DMS79 treated with DMSO at 0.1 percent for 48 hours (cell line): ENCODE measurements around the gene SH3GL2.
A peak's percentile ranks its signal among the peaks of the same experiment; 100 is the strongest.

Experiments
- DNase-seq: peaks from one replicate; lab custom pipeline; 2025; lab: John Stamatoyannopoulos, UW

SH3GL2 gene

DNA sequence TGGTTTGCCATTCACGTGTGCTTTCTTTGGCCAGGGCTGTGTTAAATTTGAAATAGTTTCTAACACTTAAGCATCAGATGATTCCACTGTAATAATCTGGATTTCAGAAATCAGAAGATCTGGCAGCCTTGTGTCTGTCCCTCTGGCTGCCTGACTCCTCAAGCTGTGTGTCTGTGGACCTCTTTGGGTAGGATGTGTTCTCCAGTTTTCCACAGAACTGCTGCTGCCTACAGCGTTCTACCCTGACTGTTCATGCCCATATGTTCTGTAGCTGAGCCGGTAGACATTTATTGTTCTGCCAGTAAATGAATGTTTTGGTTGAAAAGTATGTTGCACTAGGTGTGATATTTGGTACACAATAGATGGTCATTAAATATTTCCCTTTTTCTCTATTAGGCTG lies 81.3 kb downstream of the SH3GL2 start:
- DNase-seq, result no peak

DNA sequence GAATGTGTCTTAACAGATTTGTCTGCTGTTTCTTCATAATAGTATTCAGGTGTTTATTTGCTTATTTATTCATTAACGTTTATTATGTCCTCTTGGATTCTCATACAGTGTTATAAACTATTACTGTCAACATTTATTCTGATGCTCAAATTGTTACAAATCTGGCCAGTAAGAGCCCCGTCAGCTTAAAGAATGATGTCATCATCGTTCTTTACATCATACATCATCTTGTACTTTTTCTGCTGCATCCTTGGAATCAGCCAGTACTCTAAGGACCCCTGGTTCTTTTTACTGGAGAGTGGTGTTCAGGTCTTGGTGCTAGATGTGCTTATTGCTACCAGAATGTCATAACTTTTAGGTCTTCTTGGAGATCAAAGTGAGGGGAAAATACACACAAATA lies 86.6 kb downstream of the SH3GL2 start:
- no peak for DNase-seq

DNA sequence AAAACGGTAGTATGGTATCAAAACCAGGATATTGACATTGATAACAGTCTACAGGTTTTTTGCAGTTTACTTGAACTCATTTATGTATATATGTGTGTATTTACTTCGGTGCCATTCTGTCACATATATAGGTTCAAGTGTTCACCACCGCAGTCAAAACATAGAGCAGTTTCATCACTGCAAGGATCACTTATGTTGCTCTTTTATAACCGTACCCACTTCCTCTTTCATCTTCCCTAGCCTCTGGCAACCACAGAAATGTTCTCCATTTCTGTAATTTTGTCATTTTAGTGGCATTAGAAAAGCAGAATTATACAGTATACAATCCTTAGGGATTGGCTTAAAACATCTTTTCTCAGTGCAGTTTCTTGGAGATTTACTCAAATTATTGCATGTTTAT lies 90.3 kb downstream of the SH3GL2 start:
- DNase-seq, result no peak

DNA sequence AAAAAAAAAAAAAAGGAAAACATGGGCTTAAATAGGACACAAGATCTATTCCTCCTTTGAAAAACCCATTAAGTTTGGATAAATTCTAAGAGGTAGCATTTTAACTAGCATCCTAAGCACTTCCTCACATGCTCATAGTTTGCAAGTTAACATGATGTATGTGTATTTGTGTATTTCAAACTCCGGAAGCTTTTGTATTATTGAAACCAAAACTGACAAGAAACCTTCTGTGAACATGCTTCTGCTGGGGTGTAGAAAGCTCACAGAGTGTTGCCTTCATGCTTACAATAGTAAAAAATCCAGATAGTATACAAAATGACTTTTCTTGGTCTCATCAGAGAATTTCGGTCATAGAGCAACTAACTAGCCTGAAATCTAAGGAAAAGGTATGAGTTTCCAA lies 103.8 kb downstream of the SH3GL2 start:
- DNase-seq, result no peak

DNA sequence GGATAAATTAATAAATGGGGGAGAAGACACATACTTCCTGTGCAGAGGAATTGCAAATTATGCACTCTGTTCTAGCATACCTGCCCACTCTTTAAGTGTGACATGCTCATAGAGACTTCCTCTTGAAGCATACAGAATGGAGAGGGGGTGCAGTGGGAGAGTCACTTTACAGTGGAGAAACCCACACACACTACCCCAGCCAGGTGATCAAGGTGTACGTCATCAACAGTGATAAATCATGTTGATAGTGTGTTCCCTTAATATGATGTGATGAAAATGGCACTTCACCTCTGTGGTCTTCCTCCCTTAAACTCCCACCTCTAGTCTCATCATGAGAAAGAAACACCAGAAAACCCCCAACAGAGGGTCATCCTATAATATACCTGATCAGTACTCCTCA lies 110.0 kb downstream of the SH3GL2 start:
- DNase-seq, result no peak

DNA sequence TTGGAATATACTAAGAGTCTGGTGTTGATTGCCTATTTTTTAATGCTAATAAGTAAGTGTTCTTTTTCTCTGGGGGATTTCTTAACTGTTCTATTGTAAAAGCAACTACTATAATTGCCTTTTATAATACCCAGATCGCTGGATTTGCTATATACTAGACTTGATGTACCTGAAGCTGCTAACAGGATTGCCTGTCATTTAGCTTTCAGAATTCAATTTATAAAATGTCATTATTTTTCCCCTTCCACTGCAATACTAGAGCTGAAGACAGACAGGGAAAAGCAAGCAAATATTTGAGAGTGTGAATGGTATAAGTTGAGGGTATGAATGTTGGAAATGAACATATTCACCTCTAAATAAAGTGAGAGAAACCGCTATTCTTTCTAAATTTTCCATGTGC lies 115.5 kb downstream of the SH3GL2 start:
- DNase-seq, result no peak

DNA sequence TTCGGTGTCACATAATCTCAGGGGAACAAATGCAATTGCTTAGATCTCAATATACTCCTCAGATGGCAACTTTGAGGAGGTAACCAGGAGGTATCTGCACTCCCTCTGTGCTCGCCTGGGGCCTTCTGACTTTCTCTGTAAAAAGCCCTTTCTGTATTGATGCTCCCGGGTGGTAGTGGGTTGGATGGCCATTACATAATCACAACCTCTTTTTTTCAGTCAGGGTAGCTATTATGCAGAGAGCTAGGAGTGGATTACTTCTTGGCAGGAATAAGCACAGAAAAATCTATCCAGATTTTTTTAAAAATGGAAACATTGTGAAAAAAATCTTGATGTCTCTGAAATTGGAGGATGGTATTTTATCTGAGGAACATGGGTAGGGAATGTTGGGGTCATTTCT lies 116.6 kb downstream of the SH3GL2 start:
- DNase-seq, result no peak

DNA sequence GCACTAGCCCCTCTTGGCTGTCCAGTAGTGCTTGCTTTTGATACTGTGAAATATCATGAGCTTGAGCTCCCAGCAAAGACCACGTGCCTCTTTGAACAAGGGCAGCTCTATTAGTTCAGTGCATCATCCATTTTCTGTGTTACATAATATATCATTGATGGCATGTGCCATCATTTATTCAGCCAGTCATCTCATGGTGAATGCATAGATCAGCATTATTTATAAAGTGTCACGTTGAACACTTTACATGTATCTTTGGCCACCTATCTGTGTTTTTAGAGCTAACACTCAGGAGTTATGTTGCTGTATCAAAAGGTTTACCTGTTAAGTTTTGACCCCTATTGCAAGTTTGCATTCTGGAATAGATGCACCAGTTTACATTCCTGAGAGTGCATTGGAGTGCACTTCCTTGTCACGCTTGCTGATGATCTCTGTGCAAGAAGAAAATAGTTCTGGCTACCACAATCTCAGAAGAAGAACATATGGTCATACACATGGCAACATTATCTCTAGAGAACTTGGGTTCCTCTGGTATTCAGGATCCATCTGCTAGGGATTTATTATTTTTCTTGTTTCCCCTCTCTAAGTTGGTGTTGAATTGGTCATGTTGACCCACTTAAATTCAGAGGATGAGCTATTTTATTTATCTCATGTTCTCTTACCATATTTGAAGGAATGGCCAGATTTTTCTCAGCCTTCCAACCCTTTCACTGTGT lies 120.9 kb downstream of the SH3GL2 start:
- DNase-seq, result no peak

DNA sequence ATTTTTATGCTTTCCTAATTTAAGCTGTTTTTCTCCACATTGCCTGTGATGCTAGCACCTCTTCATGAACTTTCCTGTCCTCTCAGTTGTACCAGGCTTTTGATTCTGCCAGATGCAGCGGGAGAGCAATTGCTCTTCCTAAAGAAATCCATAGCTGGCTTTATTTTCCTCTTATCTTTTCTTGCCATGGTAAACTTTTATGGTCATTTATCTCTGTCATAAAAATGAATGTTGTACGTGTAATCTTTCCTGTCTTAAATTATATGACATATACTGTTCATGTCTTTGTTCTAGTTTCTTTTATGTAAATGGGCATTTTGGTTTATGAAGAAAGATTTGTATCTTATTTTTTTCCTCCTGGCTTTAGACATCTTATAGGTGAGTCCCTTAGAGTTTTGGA lies 127.5 kb downstream of the SH3GL2 start:
- DNase-seq, result no peak

DNA sequence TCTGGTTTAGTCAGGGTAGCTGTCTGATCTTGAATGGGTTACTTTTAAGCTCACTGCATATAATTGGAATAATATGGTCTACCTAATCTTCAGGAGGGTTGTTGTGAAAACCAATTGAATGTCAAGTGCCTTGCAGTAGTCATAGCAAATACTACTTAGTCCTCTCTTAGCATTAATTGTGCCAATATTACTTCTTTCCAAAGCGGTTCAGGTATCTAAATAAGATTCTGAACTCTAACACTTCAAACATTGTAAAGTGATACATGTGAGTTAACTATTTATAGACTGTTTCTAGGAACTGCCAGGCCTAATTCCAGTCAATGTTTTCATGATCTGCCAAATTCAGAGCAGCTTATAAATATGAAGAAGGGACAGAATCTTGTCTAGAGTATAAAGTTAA lies 140.2 kb downstream of the SH3GL2 start:
- peak; percentile 85 for DNase-seq

DNA sequence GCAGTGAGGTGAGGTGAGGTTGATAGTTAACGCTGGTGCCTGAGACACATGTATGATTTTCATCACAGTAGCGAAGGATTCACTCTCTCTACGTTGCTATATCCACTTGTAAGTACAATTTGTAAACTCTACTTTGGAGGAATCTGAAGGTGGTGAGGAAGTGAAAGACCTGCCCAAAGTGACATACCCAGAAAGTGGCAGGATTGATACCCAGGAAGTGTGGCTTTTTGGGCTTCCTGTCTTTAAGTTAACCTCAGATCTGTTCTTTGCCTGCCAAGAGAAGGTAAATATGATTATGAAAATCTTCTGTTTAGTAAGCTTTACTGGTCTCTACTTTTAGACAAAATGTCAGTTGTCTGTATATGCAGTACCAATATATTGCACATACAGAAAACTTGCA lies 143.1 kb downstream of the SH3GL2 start:
- no peak for DNase-seq

DNA sequence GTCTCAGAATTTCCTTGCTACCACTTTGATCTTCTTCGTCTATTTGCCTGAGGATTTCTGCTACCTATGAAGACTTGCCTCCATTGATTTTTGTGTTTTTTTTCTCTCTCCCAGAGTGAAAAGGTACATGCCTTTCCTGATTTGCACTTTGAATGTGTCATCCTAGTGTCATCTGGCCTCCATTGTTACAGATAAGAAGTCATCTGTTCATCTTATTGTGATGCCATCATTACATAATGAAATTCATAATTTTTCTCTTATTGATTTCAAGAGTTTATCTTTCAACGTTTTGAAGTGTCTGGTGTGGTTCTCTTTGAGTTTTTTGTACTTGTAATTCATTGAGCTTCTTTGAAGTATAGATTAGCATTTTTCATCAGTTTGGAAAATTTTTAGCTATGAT lies 144.8 kb downstream of the SH3GL2 start:
- DNase-seq, result no peak

DNA sequence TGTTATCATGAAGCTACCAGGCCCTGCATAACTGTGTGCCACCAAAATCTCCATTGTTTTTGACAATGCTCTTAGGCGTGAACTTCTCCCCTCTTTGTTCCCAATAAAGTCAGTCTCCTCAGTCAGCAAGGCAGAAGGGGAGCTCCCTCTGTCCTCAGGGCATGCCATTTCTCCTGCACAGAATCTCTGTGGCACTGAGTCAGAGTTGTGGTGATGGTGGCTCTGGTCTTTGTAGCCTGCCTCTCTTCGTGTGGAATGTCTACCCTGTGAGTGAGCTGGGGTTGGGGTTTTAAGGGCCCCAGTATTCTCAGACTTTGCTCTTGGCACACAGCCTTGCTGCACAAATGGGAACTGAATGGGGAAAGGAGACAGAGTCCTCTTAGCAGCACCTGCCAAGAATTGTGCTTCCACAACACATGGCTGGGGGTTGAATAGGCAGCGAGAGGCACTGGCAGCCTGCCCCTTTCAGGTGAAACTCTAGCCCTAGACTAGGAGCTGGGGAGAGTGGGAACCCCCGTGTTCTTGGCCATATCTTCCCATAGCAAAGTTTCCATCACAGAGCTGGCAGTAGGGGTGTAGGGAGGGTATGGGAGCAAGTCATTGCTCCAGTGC lies 146.6 kb downstream of the SH3GL2 start:
- no peak for DNase-seq

DNA sequence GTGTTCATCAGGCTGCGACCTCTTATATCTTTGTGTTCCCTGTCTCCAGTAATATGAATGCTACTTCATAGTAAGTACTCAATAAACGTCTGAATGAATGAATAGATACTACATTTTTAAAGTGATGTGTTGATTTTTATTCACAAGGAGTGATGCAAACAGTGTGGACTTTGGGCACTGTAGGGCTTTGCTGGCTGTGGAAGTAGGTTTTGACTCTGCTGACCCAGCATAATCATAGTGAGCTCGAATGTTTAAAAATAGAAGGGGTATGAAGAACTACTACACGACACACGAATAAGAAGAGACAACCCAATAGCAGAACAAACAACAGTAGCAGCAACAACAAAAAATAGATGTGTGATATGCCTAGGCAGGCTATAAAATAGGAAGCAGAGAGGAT lies 147.4 kb downstream of the SH3GL2 start:
- DNase-seq, result no peak

DNA sequence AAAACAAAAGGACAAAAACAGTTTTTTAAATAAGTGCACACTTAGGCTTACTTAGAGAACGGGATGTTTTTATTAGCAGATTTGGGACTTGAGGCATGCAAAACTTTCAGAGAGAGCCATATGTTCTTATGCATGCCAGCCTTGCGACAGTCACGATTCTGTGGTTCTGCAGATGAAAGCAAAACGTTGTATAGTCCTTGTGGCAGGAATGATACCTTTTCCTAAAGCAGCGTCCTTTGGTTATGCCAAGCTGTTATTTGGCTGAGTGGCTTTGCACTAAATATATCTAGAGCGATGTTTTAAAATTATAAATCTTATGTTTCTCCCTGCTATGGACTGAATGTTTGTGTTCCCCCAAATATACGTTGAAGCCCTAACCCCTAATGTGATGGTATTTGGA lies 152.0 kb downstream of the SH3GL2 start:
- DNase-seq, result no peak

DNA sequence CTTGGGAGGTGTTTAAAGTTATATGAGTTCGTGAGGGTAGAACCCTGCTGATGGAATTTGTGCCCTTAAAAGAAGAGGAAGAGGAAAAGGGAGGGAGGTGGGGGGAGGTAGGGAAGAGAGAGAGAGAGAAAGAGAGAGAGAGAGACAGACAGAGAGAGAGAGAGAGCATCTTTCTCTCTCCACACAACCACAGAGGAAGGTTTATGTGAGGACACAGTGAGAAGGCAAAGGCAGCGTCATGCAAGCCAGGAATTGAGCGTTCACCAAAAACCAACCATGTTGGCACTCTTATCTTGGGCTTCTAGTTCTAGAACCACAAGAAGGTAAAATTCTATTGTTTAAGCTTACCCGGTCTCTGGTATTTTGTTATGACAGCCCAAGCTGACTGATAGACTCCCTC lies 152.4 kb downstream of the SH3GL2 start:
- DNase-seq, result no peak

DNA sequence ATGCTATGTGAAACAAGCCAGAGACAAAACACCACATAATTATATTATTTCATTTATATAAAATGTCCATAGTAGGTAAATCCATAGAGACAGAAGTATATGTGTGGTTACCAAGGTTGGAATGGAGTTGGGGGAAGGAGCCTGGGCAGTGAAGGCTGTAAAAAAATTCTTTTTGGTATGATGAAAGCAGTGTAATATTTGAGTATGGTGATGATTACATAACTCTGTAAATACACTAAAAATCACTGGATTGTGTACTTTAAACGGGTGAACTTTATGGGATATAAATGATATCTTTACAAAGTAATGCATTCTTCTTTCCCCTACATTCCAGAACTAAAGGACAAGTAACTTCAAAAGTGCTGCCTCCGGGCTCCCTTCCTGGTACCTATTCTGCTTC lies 155.8 kb downstream of the SH3GL2 start:
- DNase-seq, result no peak

DNA sequence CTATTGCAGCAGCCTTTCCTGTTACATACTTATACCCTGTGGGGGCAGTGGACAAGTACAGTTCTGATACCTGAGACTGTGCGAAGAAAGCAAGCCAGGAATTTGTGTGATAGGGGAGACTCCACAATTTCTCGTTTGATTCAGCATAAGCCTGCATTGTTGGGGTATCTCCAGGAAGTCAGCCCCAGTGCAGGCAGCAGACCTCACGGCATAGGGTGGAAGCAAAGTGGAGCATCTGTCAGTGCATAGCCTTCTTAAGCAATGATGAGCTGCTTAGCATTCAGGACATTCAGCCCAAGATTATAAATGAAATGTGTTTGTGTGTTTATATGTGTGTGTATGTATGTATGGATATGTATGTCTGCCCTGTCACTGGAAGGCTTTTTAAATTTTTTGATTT lies 157.0 kb downstream of the SH3GL2 start:
- DNase-seq, result no peak

DNA sequence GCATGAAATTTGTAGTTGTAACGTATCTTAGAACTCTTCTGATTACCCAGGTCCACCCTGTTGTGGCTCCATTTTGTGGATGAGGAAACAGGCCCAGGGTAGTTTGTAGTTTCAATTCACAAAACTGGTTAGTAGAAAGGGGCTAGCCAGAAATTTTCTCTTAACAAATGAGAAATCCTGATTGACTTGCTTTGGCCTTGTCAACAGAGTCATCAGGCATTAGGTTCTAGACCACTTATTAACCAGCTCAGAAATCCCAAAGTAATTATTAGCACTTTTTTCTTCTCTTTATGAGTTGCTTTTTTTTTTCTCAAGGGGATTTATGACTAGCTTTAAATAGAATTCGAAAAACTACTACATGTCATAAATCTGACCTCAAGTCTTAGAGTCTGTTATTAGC lies 160.2 kb downstream of the SH3GL2 start:
- no peak for DNase-seq

DNA sequence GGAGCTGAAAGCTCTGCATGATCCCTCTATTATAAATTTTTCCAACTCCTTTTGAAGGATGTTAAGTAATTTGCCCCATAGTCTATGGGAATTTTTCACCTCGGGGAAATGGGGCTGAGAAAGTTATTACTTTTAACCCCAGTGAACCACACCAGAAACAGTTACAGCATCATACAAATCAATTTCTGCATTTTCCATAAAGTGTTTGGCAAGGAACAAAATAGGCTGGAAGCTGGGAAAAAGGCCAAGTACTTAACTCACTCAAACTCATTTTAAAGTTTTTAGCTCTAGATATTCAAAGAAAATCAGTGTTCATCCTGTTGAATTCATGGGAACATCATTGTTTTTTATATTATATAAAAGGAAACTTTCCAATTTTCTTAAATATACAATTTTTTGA lies 160.9 kb downstream of the SH3GL2 start:
- no peak for DNase-seq

DNA sequence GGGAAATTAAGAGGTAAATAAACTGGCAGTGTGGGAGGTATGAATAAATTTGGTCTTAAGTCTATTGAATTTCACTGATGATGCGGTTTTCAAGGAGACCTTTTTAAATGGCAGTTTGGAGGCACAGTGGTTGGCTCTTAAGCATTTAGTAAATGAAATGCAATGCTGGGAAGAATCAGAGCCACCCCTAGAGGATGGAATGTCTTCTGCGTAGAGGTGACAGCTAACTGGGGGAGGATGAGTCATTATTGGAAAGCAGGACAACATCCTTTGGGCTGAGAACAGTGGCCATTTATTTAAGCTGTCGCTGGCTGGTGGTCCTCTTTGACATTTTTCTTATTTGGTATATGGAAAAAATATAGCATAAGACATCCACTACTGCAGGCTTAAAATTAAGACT lies 163.2 kb downstream of the SH3GL2 start:
- DNase-seq, result no peak

DNA sequence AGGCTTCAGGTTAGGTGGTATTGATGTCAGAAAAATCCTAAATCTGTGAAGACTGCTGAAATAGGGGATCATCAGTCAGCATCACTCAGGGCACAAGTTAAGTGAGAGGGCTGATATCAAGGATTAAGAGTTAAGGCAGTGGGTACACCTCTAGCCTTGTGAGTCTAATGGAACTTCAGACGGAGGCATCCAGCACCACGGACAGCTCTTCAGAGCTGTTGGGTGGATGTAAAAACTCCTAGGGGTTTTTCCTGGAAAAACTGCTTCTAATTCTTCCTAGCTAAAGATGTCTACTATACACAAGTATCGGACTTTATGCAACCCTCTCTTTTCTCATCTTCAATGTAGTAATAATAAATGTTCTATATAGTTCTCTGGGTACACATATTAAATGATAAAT lies 165.9 kb downstream of the SH3GL2 start:
- DNase-seq, result no peak

DNA sequence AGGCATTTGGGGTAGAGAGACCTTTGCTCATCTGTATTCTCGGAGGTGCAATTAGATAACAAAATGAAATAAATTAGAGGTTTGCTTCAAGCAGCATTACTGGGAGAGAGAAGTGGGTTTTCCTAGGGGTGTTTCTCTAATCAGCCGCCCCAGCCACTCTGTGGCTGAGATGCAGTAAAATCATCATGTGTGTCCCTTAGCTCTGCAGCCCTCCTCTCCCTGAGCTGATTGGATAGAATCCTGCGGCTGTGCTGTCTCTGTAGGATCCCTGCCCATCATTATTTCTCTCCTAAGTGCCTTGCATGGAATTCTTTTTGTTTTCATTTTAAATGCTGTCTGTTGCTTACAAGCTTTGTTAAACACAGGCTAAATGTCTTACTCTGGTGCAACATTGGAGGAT lies 171.4 kb downstream of the SH3GL2 start:
- DNase-seq, result no peak

DNA sequence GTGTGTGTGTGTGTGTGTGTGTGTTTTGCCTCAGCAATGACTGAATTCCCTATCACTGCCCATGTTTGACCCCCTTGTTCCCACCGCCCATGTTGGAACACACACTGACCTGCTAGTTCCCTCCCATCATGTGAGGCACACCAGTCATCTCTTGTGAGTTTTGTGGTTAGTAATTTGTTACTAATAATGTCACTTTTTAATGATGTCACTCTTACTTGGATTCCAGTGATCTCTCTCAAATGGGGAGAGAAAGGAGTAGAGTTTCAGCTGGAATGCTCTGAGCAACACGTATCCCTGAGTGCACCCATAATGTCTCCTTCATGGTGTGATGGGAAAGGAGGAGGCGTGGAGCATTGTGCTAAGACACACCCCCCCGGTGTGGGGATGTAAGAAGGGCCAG lies 172.6 kb downstream of the SH3GL2 start:
- no peak for DNase-seq
